HG02678 (cell line): ENCODE measurements around the gene RAB11FIP2.

ENCODE experiments used
- ATAC-seq: cut with Tn5 transposase; IDR thresholded peaks from one replicate; pipeline ENCODE4 v1.9.1; 2021; ENCODE audit warnings: mild to moderate bottlenecking, moderate library complexity; ENCODE audit not compliant: unreplicated experiment

Gene RAB11FIP2

GRCh38 chr10:117988814-117989213, 57.9 kb downstream of the RAB11FIP2 start:
- no peak for ATAC-seq

- ATAC-seq = no peak
Measured at GRCh38 chr10:117987244-117987909, 59.4 kb downstream of the RAB11FIP2 start.

- ATAC-seq = no peak
Measured at GRCh38 chr10:117983961-117984360, 62.8 kb downstream of the RAB11FIP2 start.

GRCh38 chr10:117980755-117981702, 65.7 kb downstream of the RAB11FIP2 start:
- no peak for ATAC-seq

GRCh38 chr10:117980216-117980615, 66.5 kb downstream of the RAB11FIP2 start:
- ATAC-seq = no peak

GRCh38 chr10:117972168-117972837, 74.4 kb downstream of the RAB11FIP2 start:
- ATAC-seq = no peak

- ATAC-seq = no peak
Measured at GRCh38 chr10:117970962-117971361, 75.8 kb downstream of the RAB11FIP2 start.

GRCh38 chr10:117969592-117969991, 77.1 kb downstream of the RAB11FIP2 start:
- ATAC-seq = no peak

GRCh38 chr10:117968354-117969182, 78.2 kb downstream of the RAB11FIP2 start:
- ATAC-seq = no peak

GRCh38 chr10:117967149-117967650, 79.5 kb downstream of the RAB11FIP2 start:
- no peak for ATAC-seq

- no peak for ATAC-seq
Measured at GRCh38 chr10:117965984-117966383, 80.8 kb downstream of the RAB11FIP2 start.

GRCh38 chr10:117964536-117964935, 82.2 kb downstream of the RAB11FIP2 start:
- ATAC-seq = no peak

- ATAC-seq = no peak
Measured at GRCh38 chr10:117960345-117960935, 86.3 kb downstream of the RAB11FIP2 start.

- ATAC-seq = no peak
Measured at GRCh38 chr10:117956972-117957371, 89.8 kb downstream of the RAB11FIP2 start.

- ATAC-seq = no peak
Measured at GRCh38 chr10:117955176-117955575, 91.6 kb downstream of the RAB11FIP2 start.
